B cell (primary cell): ENCODE measurements around the gene DLK1.

Experiments
- EZH2 ChIP-seq: IDR thresholded peaks from 2 replicates; pipeline ENCODE4 v1.6.1; 2012; ENCODE audit warnings: borderline replicate concordance, low read depth, mild to moderate bottlenecking, moderate library complexity, low read length; ENCODE audit not compliant: insufficient read depth, poor library complexity, severe bottlenecking
- TF ChIP-seq, protein P1 (sequence below): fragments of 200-600 bp; IDR thresholded peaks from one replicate; pipeline ENCODE4 v1.8.0; 2022; ENCODE audit warnings: antibody characterized with exemption, mild to moderate bottlenecking

DNA sequence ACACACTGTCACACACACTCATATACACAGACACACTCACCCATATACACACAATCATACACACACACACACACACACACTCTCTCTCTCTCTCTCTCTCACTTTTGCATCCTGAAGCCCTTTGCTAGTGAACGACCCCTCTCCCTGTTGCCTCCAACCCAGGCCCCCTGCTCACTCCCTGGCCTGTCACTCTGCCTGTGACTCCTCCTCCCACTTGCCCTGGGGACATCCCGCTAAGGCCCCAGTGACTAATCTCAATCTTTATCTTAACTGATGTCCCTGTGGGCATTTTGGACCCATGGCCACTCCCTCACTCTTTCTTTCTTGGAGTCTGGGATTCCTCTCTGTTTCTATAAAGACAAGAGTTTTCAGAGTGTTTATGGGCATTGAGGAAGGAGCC, 10.9 kb upstream of the DLK1 start:
- TF ChIP-seq, protein P1, sequence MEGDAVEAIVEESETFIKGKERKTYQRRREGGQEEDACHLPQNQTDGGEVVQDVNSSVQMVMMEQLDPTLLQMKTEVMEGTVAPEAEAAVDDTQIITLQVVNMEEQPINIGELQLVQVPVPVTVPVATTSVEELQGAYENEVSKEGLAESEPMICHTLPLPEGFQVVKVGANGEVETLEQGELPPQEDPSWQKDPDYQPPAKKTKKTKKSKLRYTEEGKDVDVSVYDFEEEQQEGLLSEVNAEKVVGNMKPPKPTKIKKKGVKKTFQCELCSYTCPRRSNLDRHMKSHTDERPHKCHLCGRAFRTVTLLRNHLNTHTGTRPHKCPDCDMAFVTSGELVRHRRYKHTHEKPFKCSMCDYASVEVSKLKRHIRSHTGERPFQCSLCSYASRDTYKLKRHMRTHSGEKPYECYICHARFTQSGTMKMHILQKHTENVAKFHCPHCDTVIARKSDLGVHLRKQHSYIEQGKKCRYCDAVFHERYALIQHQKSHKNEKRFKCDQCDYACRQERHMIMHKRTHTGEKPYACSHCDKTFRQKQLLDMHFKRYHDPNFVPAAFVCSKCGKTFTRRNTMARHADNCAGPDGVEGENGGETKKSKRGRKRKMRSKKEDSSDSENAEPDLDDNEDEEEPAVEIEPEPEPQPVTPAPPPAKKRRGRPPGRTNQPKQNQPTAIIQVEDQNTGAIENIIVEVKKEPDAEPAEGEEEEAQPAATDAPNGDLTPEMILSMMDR, result no peak
- TF ChIP-seq EZH2, result no peak
